HFF-Myc (cell line): ENCODE measurements around the gene PARK7.

Source experiments
- DNase-seq: peaks from one replicate; pipeline ENCODE4 v3.0.0-alpha.2; 2011; ENCODE audit warnings: low read depth; ENCODE audit errors: extremely low read depth
- H3K4me3 ChIP-seq: replicated peaks from 2 replicates; pipeline ENCODE4 v1.5.1; 2011; ENCODE audit warnings: low read depth, mild to moderate bottlenecking, control low read depth, low read length
- CTCF ChIP-seq: IDR thresholded peaks from 2 replicates; pipeline ENCODE4 v1.5.1; 2012; ENCODE audit warnings: mild to moderate bottlenecking, low read depth, low read length, control low read depth; ENCODE audit errors: missing control alignments

PARK7 gene

GRCh38 chr1:8023995-8024313, 62.4 kb downstream of the PARK7 start:
- no peak for DNase-seq
- peak overlapping the region; percentile 84 for H3K4me3 ChIP-seq
- no peak for TF ChIP-seq CTCF

- DNase-seq = no peak
- no peak for TF ChIP-seq CTCF
- H3K4me3 ChIP-seq = peak overlapping the region; percentile 84
Observed at GRCh38 chr1:8024329-8024728, 62.8 kb downstream of the PARK7 start.

- TF ChIP-seq CTCF = no peak
- DNase-seq = no peak
- peak overlapping the region; percentile 84 for H3K4me3 ChIP-seq
Observed at GRCh38 chr1:8025061-8025670, 63.7 kb downstream of the PARK7 start.

- H3K4me3 ChIP-seq = peak overlapping the region; percentile 84
- no peak for TF ChIP-seq CTCF
- no peak for DNase-seq
Observed at GRCh38 chr1:8025671-8026144, 64.2 kb downstream of the PARK7 start.

- H3K4me3 ChIP-seq = peak within 1 kb of the TSS; percentile 84
- peak; percentile 65 for DNase-seq
- TF ChIP-seq CTCF = no peak
Observed at GRCh38 chr1:8026153-8026975, 64.9 kb downstream of the PARK7 start, which contains the start of gene ERRFI1. Gene ERRFI1 (minus strand): TSS chr1:8026309. CDS start chr1:8015619, 10,690 bp downstream.

- no peak for DNase-seq
- H3K4me3 ChIP-seq = peak overlapping the region; percentile 84
- no peak for TF ChIP-seq CTCF
Observed at GRCh38 chr1:8026976-8027747, 65.7 kb downstream of the PARK7 start.
